ENCODE results near the gene CDADC1.

The CDADC1 gene

DNA sequence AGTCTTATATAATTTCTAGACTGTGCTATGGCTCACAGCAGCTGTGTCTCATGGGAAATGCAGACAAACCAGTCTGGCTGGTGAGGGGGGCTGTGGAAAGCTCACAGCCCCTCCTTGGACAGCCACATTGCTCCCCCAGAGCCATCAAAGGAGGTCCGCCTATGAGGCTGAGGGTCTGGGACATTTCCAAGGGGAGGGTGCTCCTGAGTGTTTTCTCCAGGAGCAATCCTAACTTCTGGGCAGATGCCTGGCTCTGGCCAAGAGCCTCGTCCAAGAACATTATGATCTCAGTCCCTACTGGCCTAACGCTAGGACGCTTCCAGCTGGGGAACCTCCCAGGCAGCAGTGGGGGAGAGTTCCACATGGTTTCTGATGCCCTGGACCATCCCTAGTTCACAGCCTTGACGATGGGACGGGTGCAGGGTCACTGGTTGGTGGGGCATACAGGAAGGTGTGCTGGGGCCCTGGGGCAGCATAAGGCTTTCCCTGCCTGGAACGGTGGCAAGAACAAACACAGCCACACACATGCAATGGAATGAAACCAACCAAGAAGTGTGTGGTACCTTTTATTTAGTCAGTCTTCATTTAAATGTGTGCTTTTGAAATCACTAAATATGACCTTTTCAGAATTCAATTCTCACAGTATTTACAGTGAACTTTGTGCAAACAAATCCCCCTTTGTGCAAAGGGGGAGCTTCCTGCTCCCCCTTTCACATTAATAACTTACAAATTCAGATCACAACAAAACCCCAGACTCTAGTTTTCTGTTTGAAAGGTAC is 60.6 kb downstream of the CDADC1 start:
- Histone ChIP-seq H3K27me3 (ENCODE audit: control insufficient read depth, insufficient read depth, low read length) (no peaks in the 10 kb centered on the region), H3K4me3 (ENCODE audit: low read depth, low read length) (no peak overlapping the region), H3K36me3 (ENCODE audit: control insufficient read depth, insufficient read depth, low read length) (no peaks in the 10 kb centered on the region), H3K9me3 (ENCODE audit: control insufficient read depth, insufficient read depth, low read length) (no peaks in the 10 kb centered on the region), H3K9ac (ENCODE audit: low read depth, low read length) (no peak overlapping the region), H3K4me1 (ENCODE audit: control insufficient read depth, insufficient read depth, low read length) (no peaks in the 10 kb centered on the region)

DNA sequence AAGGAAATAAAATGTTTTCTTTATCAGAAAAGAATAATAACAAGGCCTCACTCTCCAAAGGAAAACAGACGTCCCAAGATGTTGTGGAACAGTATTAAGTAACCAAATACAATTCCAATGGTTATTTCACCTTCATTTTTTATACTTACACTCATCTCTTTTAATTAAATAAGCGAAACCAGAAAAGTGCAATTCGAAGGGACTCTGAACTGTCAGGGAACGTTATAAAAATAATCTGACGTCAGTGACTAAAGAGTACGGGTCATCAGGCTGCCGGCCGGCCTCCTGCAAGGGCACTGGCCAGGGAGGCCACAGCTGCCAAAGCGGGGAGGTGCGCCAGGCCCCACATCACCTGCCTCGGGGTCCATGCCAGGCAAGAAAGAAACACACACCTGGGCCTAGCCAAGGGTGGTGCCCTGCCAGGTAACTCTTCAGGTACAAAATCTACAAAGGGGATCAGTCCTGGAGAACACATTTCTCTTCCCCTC is 61.2 kb downstream of the CDADC1 start:
- no peaks in the 10 kb centered on the region for H3K4me1 ChIP-seq (ENCODE audit: control insufficient read depth, insufficient read depth, low read length)
- H3K27me3 ChIP-seq (ENCODE audit: control insufficient read depth, insufficient read depth, low read length) = no peaks in the 10 kb centered on the region
- H3K9ac ChIP-seq (ENCODE audit: low read depth, low read length) = no peak overlapping the region
- no peaks in the 10 kb centered on the region for H3K36me3 ChIP-seq (ENCODE audit: control insufficient read depth, insufficient read depth, low read length)
- no peaks in the 10 kb centered on the region for H3K9me3 ChIP-seq (ENCODE audit: control insufficient read depth, insufficient read depth, low read length)
- H3K4me3 ChIP-seq (ENCODE audit: low read depth, low read length) = no peak overlapping the region

DNA sequence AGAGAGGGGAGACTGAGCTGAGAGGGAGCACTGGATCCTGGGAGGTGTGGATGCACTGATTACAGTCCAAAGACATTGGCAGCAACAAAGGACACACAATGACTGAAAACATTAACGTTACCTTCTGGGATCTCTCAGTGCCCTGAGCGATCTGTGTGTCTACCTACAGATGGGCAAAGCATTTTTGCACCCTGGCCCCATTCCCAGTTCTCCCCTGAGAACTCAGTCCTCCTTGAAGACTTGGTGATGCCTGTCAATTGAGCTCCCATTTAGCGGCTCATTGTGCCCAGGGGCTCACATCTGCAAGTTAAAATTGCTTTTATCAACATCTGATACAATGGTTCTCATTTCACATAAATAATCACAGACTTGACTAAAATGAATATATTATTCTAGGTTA is 62.5 kb downstream of the CDADC1 start:
- Histone ChIP-seq H3K36me3 (ENCODE audit: control insufficient read depth, insufficient read depth, low read length) (no peaks in the 10 kb centered on the region), H3K9me3 (ENCODE audit: control insufficient read depth, insufficient read depth, low read length) (no peaks in the 10 kb centered on the region), H3K27me3 (ENCODE audit: control insufficient read depth, insufficient read depth, low read length) (no peaks in the 10 kb centered on the region), H3K4me3 (ENCODE audit: low read depth, low read length) (no peak overlapping the region), H3K9ac (ENCODE audit: low read depth, low read length) (no peak overlapping the region), H3K4me1 (ENCODE audit: control insufficient read depth, insufficient read depth, low read length) (no peaks in the 10 kb centered on the region)

DNA sequence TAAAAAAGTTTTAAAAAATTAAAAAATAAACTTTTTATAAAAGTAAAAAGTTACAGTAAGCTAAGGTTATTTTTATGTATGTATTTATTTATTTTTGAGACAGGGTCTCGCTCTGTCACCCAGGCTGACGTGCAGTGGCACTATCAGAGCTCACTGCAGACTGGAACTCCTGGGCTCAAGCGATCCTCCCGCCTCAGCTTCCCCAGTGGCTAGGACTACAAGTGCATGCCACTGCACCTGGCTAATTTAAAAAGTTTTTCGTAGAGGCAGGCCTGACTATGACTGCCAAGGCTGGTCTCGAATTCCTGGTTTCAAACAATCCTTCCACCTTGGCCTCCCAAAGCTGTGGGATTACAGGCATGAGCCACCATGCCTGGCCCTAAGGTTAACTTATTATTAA is 64.1 kb downstream of the CDADC1 start:
- Histone ChIP-seq H3K4me3 (ENCODE audit: low read depth, low read length) (no peak overlapping the region), H3K4me1 (ENCODE audit: control insufficient read depth, insufficient read depth, low read length) (no peaks in the 10 kb centered on the region)

DNA sequence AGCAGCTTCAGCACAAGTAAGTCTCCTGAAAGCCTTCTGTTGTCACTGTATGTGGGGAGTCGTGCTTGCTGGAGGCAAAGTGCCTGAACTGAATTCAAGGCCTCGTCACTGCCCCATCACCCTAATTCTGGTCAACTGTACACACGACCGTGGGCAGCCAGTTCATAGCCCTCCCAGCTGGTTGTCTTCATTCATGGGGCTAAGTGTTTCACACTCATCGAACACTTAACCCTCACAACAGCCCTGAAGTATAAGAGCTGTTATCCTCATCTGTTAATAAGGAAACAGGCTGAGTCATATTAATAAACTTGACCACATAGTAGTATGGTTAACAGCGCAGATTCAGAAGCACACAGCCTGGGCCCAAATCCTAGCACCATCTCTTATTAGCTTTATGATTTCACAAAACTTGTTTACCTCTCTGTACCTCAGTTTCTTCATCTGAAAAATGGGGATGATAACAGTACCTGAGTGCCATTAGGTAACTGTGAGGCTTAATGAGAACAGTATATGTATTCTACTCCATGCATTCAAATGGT is 66.7 kb downstream of the CDADC1 start:
- Histone ChIP-seq H3K4me1 (ENCODE audit: control insufficient read depth, insufficient read depth, low read length) (no peaks in the 10 kb centered on the region), H3K36me3 (ENCODE audit: control insufficient read depth, insufficient read depth, low read length) (no peaks in the 10 kb centered on the region), H3K9me3 (ENCODE audit: control insufficient read depth, insufficient read depth, low read length) (no peaks in the 10 kb centered on the region), H3K9ac (ENCODE audit: low read depth, low read length) (no peak overlapping the region), H3K4me3 (ENCODE audit: low read depth, low read length) (no peak overlapping the region), H3K27me3 (ENCODE audit: control insufficient read depth, insufficient read depth, low read length) (no peaks in the 10 kb centered on the region)

More for the DNA sequence above, 64.1 kb downstream of the CDADC1 start:
- Histone ChIP-seq H3K9ac (ENCODE audit: low read depth, low read length) (no peak overlapping the region), H3K9me3 (ENCODE audit: control insufficient read depth, insufficient read depth, low read length) (no peaks in the 10 kb centered on the region), H3K27me3 (ENCODE audit: control insufficient read depth, insufficient read depth, low read length) (no peaks in the 10 kb centered on the region), H3K36me3 (ENCODE audit: control insufficient read depth, insufficient read depth, low read length) (no peaks in the 10 kb centered on the region)

DNA sequence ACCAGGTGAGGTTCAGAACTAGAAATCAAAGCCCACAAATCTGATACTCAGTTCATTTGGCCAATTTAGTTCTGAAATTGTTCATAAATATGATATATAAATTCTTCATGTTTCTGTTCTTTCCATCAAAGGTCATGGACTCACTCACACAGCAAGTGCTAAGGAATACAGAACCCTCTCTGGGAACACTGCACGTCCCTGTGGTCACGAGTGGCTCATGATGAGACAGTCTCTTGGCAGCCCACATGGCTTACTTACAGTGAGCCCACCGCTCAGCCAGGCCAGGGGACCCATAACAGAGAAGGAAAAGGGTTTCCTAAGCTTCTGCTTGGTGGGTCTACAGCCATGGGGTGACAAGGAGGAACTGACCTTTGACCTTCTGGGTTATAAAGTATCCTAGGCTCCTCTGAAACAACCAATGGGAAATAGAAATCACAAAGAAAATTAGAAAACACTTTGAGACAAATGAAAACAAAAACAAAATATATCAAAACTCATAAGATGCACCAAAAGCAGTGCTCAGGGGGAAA is 67.4 kb downstream of the CDADC1 start:
- no peaks in the 10 kb centered on the region for H3K9me3 ChIP-seq (ENCODE audit: control insufficient read depth, insufficient read depth, low read length)
- no peaks in the 10 kb centered on the region for H3K27me3 ChIP-seq (ENCODE audit: control insufficient read depth, insufficient read depth, low read length)
- H3K4me3 ChIP-seq (ENCODE audit: low read depth, low read length) = no peak overlapping the region
- no peak overlapping the region for H3K9ac ChIP-seq (ENCODE audit: low read depth, low read length)
- no peaks in the 10 kb centered on the region for H3K36me3 ChIP-seq (ENCODE audit: control insufficient read depth, insufficient read depth, low read length)
- H3K4me1 ChIP-seq (ENCODE audit: control insufficient read depth, insufficient read depth, low read length) = no peaks in the 10 kb centered on the region

DNA sequence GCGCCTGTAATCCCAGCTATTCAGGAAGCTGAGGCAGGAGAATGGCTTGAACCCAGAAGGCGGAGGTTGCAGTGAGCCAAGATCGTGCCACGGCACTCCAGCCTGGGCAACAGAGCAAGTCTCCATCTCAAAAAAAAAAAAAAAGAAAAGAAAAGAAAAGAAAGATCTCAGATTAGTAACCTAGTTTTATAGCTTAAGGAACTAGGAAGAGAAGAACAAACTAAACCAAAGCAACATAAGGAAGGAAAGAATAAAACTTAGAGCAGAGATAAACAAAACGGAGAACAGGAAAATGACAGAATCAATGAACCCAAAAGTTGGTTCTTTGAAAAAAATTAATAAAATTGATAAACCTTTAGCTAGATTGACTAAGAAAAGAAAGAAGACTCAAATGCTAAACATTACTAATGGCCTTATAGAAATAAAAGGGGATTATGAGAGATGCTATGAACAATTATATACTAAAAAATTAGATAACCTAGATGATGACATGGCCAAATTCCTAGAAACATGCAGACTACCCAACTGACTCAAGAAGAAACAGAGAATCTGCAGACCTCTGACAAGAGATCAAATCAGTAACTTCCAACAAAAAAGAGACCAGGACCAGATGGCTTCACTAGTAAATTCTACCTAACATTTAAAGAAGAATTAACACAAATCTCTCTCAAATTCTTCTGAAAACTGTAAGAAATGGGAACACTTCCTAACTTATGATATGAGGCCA is 68.2 kb downstream of the CDADC1 start:
- no peaks in the 10 kb centered on the region for H3K36me3 ChIP-seq (ENCODE audit: control insufficient read depth, insufficient read depth, low read length)
- no peak overlapping the region for H3K4me3 ChIP-seq (ENCODE audit: low read depth, low read length)

DNA sequence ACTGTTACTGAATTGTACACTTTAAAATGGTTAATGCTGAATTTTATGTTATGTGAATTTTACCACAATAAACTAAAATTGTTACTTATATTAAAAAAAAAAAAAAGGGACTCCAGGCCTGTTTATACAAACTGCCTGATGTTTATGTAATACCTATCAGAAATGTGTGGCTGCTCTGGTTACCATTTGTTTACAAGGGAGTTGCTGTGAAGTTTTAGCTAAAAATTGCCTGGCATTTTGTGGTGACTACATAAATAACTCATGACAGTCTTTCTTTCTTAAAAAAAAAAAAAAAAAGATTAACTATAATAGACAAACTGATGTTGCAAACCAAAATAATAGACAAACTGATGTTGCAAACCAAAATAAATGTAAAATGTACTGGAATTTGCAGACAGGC is 71.8 kb downstream of the CDADC1 start:
- no peaks in the 10 kb centered on the region for H3K36me3 ChIP-seq (ENCODE audit: control insufficient read depth, insufficient read depth, low read length)
- no peak overlapping the region for H3K9ac ChIP-seq (ENCODE audit: low read depth, low read length)
- no peak overlapping the region for H3K4me3 ChIP-seq (ENCODE audit: low read depth, low read length)
- no peaks in the 10 kb centered on the region for H3K9me3 ChIP-seq (ENCODE audit: control insufficient read depth, insufficient read depth, low read length)
- H3K4me1 ChIP-seq (ENCODE audit: control insufficient read depth, insufficient read depth, low read length) = no peaks in the 10 kb centered on the region
- no peaks in the 10 kb centered on the region for H3K27me3 ChIP-seq (ENCODE audit: control insufficient read depth, insufficient read depth, low read length)

More for the DNA sequence above, 68.2 kb downstream of the CDADC1 start:
- Histone ChIP-seq H3K27me3 (ENCODE audit: control insufficient read depth, insufficient read depth, low read length) (no peaks in the 10 kb centered on the region), H3K9ac (ENCODE audit: low read depth, low read length) (no peak overlapping the region), H3K4me1 (ENCODE audit: control insufficient read depth, insufficient read depth, low read length) (no peaks in the 10 kb centered on the region), H3K9me3 (ENCODE audit: control insufficient read depth, insufficient read depth, low read length) (no peaks in the 10 kb centered on the region)

DNA sequence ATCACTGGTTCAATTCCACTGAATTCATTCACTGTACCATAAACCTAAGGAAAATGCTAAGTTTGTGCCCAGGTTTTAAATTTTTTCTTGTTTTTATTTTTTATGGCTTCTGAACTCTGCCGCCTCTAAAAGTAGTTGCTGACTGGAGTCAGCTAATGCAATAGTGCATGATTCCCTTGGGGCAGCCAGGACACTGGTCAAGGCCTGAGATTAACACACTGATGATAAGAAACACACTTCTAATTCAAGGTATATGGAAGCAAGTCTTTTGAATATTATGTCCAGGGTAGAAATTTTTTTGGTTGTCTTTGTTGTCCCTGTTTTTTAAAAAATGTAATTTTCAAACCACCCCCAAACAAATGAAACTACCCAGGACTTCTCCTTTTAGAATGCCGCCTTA is 72.2 kb downstream of the CDADC1 start:
- Histone ChIP-seq H3K9ac (ENCODE audit: low read depth, low read length) (no peak overlapping the region), H3K36me3 (ENCODE audit: control insufficient read depth, insufficient read depth, low read length) (no peaks in the 10 kb centered on the region), H3K27me3 (ENCODE audit: control insufficient read depth, insufficient read depth, low read length) (no peaks in the 10 kb centered on the region)

DNA sequence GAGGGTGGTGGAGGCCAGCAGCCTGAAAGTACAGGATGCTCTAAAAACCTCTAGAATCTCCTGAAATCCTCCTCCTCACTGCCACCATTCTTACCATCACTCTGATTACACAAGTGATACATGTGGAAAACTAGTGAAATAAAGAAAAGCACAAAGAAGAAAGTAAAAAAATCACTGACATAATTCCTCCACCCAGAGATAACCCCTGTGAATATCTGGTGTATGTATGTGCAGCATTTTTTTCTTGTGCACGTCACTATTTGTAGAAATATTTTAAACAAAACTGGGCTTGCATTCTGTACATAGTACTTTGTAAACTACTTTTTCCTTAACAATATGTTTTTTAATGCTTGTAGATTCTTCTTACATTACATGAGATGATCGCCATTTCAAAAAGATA is 73.2 kb downstream of the CDADC1 start:
- Histone ChIP-seq H3K9me3 (ENCODE audit: control insufficient read depth, insufficient read depth, low read length) (no peaks in the 10 kb centered on the region), H3K9ac (ENCODE audit: low read depth, low read length) (no peak overlapping the region), H3K36me3 (ENCODE audit: control insufficient read depth, insufficient read depth, low read length) (no peaks in the 10 kb centered on the region), H3K4me3 (ENCODE audit: low read depth, low read length) (no peak overlapping the region), H3K27me3 (ENCODE audit: control insufficient read depth, insufficient read depth, low read length) (no peaks in the 10 kb centered on the region), H3K4me1 (ENCODE audit: control insufficient read depth, insufficient read depth, low read length) (no peaks in the 10 kb centered on the region)

More for the DNA sequence above, 72.2 kb downstream of the CDADC1 start:
- Histone ChIP-seq H3K4me1 (ENCODE audit: control insufficient read depth, insufficient read depth, low read length) (no peaks in the 10 kb centered on the region), H3K9me3 (ENCODE audit: control insufficient read depth, insufficient read depth, low read length) (no peaks in the 10 kb centered on the region), H3K4me3 (ENCODE audit: low read depth, low read length) (no peak overlapping the region)

DNA sequence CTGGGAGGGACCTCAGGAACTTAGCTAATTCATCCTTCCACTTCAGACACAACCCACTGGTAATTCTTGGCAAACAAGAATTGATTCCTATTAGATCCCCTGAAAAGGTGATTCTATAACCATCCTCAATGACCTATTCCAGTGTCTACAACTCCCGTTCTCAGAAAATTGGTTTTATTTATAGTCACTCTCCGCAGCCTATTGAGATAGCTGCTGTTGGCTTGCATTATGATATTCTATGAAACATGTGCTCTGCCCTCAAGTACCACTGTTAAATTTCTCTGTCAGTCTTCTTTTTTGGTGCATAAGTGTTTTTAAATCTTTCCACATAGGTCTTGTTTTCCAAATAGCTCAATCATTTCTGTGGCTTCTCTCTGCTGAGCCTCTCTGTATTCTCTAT is 75.0 kb downstream of the CDADC1 start:
- no peaks in the 10 kb centered on the region for H3K27me3 ChIP-seq (ENCODE audit: control insufficient read depth, insufficient read depth, low read length)
- no peak overlapping the region for H3K9ac ChIP-seq (ENCODE audit: low read depth, low read length)
- H3K4me1 ChIP-seq (ENCODE audit: control insufficient read depth, insufficient read depth, low read length) = no peaks in the 10 kb centered on the region
- H3K36me3 ChIP-seq (ENCODE audit: control insufficient read depth, insufficient read depth, low read length) = no peaks in the 10 kb centered on the region
- H3K4me3 ChIP-seq (ENCODE audit: low read depth, low read length) = no peak overlapping the region
- H3K9me3 ChIP-seq (ENCODE audit: control insufficient read depth, insufficient read depth, low read length) = no peaks in the 10 kb centered on the region

All from iPS-15b (cell line).